Amniotic epithelial cell (primary cell): Measurements from ENCODE around the gene SLC27A6.
"Not testable (repeated sequence)": the region's sequence is repeated elsewhere in the genome, so short reads cannot be mapped to it uniquely, and the experiment has no call there.

ENCODE experiments used
- DNase-seq: peaks from one replicate; pipeline ENCODE4 v3.0.0-alpha.2; 2010; ENCODE audit warnings: low read depth

SLC27A6 gene

GRCh38 chr5:128965011-128965637 is at the start of gene SLC27A6:
Gene SLC27A6, plus strand, starts transcription at chr5:128965488. Its CDS starts 650 bp downstream, at chr5:128966138.
- DNase-seq: no peak

- DNase-seq: no peak
Observed at GRCh38 chr5:128919542-128919941, 45.7 kb upstream of the SLC27A6 start.

- peak; percentile 79 for DNase-seq
Observed at GRCh38 chr5:128920345-128921215, 44.7 kb upstream of the SLC27A6 start.

GRCh38 chr5:128924299-128924698 is 41.0 kb upstream of the SLC27A6 start:
- DNase-seq: no peak

GRCh38 chr5:128925973-128926372 is 39.3 kb upstream of the SLC27A6 start:
- DNase-seq: no peak

GRCh38 chr5:128927644-128928043 is 37.6 kb upstream of the SLC27A6 start:
- DNase-seq: no peak

- not testable (repeated sequence) for DNase-seq
Observed at GRCh38 chr5:128932232-128932631, 33.1 kb upstream of the SLC27A6 start.

GRCh38 chr5:128943100-128943499 is 22.2 kb upstream of the SLC27A6 start:
- not testable (repeated sequence) for DNase-seq

- DNase-seq: no peak
Observed at GRCh38 chr5:128949847-128950546, 15.3 kb upstream of the SLC27A6 start.

GRCh38 chr5:128951301-128951700 is 14.0 kb upstream of the SLC27A6 start:
- not testable (repeated sequence) for DNase-seq

GRCh38 chr5:128956164-128956563 is 9.1 kb upstream of the SLC27A6 start:
- no peak for DNase-seq

- no peak for DNase-seq
Observed at GRCh38 chr5:128962211-128962610, 3.1 kb upstream of the SLC27A6 start.

- DNase-seq: no peak
Observed at GRCh38 chr5:128965638-128966302, 482 bp downstream of the SLC27A6 start.

GRCh38 chr5:128966375-128966774 is 1.1 kb downstream of the SLC27A6 start:
- DNase-seq: no peak

GRCh38 chr5:128966846-128967245 is 1.6 kb downstream of the SLC27A6 start:
- no peak for DNase-seq

- DNase-seq: no peak
Observed at GRCh38 chr5:128973244-128973643, 8.0 kb downstream of the SLC27A6 start.

GRCh38 chr5:128974567-128974966 is 9.3 kb downstream of the SLC27A6 start:
- DNase-seq: no peak

- no peak for DNase-seq
Observed at GRCh38 chr5:128979761-128980160, 14.5 kb downstream of the SLC27A6 start.

GRCh38 chr5:128980917-128981316 is 15.6 kb downstream of the SLC27A6 start:
- no peak for DNase-seq

- no peak for DNase-seq
Observed at GRCh38 chr5:128984480-128984879, 19.2 kb downstream of the SLC27A6 start.

GRCh38 chr5:128988476-128988875 is 23.2 kb downstream of the SLC27A6 start:
- no peak for DNase-seq

GRCh38 chr5:129001841-129002526 is 36.7 kb downstream of the SLC27A6 start:
- DNase-seq: no peak
